GM12878 (cell line): Measurements from ENCODE around the gene RNF220. TPM values are rescaled to one million over a fixed set of nuclear protein-coding genes. Genes with fewer than 3 reads are reported as not detected.
A peak's percentile ranks its signal among the peaks of the same experiment; 100 is the strongest.

ENCODE experiments used
- ATAC-seq: fragments of 200-7000 bp; cut with Tn5 transposase; 3 replicates; pipeline ENCODE4 v1.9.1; 2020; ENCODE audit warnings: mild to moderate bottlenecking, moderate library complexity
- BruUV-seq: library from RNA; stranded (reverse); fragments of 400-500 nt; replicated peaks from 2 replicates; lab custom pipeline; 2021; lab: Mats Ljungman, UMichigan
- CTCF ChIA-PET: fragments of 300-600 bp; sonication (Branson Sonifier 250); formaldehyde crosslinking; extraction: SDS; loops from one replicate; lab custom pipeline; 2021; ENCODE audit warnings: inconsistent platforms; lab: Yijun Ruan, JAX
- POLR2A ChIA-PET: fragments of 350-600 bp; formaldehyde crosslinking; extraction: SDS; loops from one replicate; lab custom pipeline; 2021; ENCODE audit warnings: inconsistent platforms; lab: Charles Lee
- RAD21 ChIA-PET: fragments of 300-600 bp; sonication (Branson Sonifier 250); formaldehyde crosslinking; loops from one replicate; lab custom pipeline; 2023; ENCODE audit warnings: antibody characterized with exemption; ENCODE audit not compliant: unreplicated experiment; lab: Charles Lee
- SMC1A ChIA-PET: fragments of 300-600 bp; sonication (Branson Sonifier 250); formaldehyde crosslinking; loops from one replicate; lab custom pipeline; 2023; ENCODE audit not compliant: unreplicated experiment, uncharacterized antibody; lab: Charles Lee
- DNase-seq: peaks from one replicate; pipeline ENCODE4 v3.0.0-alpha.2; 2011; ENCODE audit warnings: low read depth, low spot score
- FAIRE-seq: peaks from 3 replicates; lab custom pipeline; 2011; peaks lifted over from hg19 to GRCh38; lab: Jason Lieb, UNC
- H2AFZ ChIP-seq: 2 replicates; pipeline ENCODE4 v1.6.0; 2011; ENCODE audit warnings: low read depth, low read length, control low read depth; ENCODE audit not compliant: control insufficient read depth
- H3K27ac ChIP-seq: 2 replicates; pipeline ENCODE4 v1.5.1; 2011; ENCODE audit warnings: control low read depth; ENCODE audit not compliant: control insufficient read depth, insufficient read depth
- H3K27me3 ChIP-seq, 2 experiments: replicated peaks in 1 of 2; 2 replicates each; pipeline versions ENCODE4 v1.6.0 to v1.6.1; 2011; ENCODE audit warnings: low read length in 1 of 2; ENCODE audit not compliant: control insufficient read depth in 2 of 2, insufficient read depth in 2 of 2
- H3K36me3 ChIP-seq, 2 experiments: 2 replicates each; pipeline ENCODE4 v1.5.1; 2011; ENCODE audit warnings: low read length in 1 of 2; ENCODE audit not compliant: control insufficient read depth in 2 of 2, insufficient read depth in 2 of 2
- H3K4me1 ChIP-seq: 2 replicates; pipeline ENCODE4 v1.6.1; 2011; ENCODE audit warnings: mild to moderate bottlenecking, low read length, moderate library complexity, mixed read lengths; ENCODE audit not compliant: control insufficient read depth, insufficient read depth
- H3K4me2 ChIP-seq: 2 replicates; pipeline ENCODE4 v1.6.0; 2011; ENCODE audit warnings: control low read depth; ENCODE audit not compliant: control insufficient read depth, insufficient read depth
- H3K4me3 ChIP-seq: fragments of 200-600 bp; sonication (generic); 2 replicates; pipeline ENCODE4 v1.5.1; 2016
- H3K79me2 ChIP-seq: 2 replicates; pipeline ENCODE4 v1.6.0; 2011; ENCODE audit warnings: low read length; ENCODE audit not compliant: control insufficient read depth, insufficient read depth
- H3K9ac ChIP-seq: 2 replicates; pipeline ENCODE4 v1.8.0; 2011; ENCODE audit warnings: low read length, control low read depth, mixed read lengths; ENCODE audit not compliant: control insufficient read depth, insufficient read depth
- H3K9me3 ChIP-seq: replicated peaks from 3 replicates; pipeline ENCODE4 v1.5.1; 2011; ENCODE audit warnings: mild to moderate bottlenecking, low read length; ENCODE audit not compliant: control insufficient read depth, insufficient read depth
- H4K20me1 ChIP-seq: 2 replicates; pipeline ENCODE4 v1.6.0; 2011; ENCODE audit not compliant: control insufficient read depth, insufficient read depth
- BCL3 ChIP-seq: IDR thresholded peaks from 2 replicates; pipeline ENCODE4 v1.6.1; 2011; ENCODE audit warnings: borderline replicate concordance, low read depth, mild to moderate bottlenecking, moderate library complexity, low read length; ENCODE audit not compliant: insufficient read depth, poor library complexity, severe bottlenecking
- CREM ChIP-seq: IDR thresholded peaks from 2 replicates; pipeline ENCODE4 v1.6.1; 2014; ENCODE audit warnings: antibody characterized with exemption, low read depth
- IKZF2 ChIP-seq, 2 experiments: fragments of 450-650 bp; IDR thresholded peaks; 2 replicates each; pipeline ENCODE4 v1.6.1; 2017; ENCODE audit warnings: mild to moderate bottlenecking in 2 of 2, moderate library complexity in 2 of 2
- JUNB ChIP-seq: IDR thresholded peaks from 2 replicates; pipeline ENCODE4 v1.6.1; 2016; ENCODE audit warnings: antibody characterized with exemption, mild to moderate bottlenecking
- LARP7 ChIP-seq: fragments of 450-650 bp; IDR thresholded peaks from 2 replicates; pipeline ENCODE4 v1.6.1; 2017; ENCODE audit warnings: mild to moderate bottlenecking
- MYC ChIP-seq: IDR thresholded peaks from 2 replicates; pipeline ENCODE4 v1.6.1; 2011; ENCODE audit warnings: mild to moderate bottlenecking, low read length, moderate library complexity, inconsistent platforms; ENCODE audit not compliant: insufficient read depth, insufficient replicate concordance, insufficient read length, severe bottlenecking
- NBN ChIP-seq: fragments of 450-650 bp; IDR thresholded peaks from 2 replicates; pipeline ENCODE4 v1.6.1; 2016
- NR2F1 ChIP-seq: fragments of 450-650 bp; conservative IDR thresholded peaks from 2 replicates; pipeline ENCODE4 v1.6.1; 2017; ENCODE audit warnings: mild to moderate bottlenecking
- PAX5 ChIP-seq: IDR thresholded peaks from 2 replicates; pipeline ENCODE4 v1.6.1; 2011; ENCODE audit warnings: low read depth, low read length, borderline replicate concordance
- REST ChIP-seq: IDR thresholded peaks from 2 replicates; pipeline ENCODE4 v1.6.1; 2012; ENCODE audit warnings: mild to moderate bottlenecking, low read depth, low read length
- SIX5 ChIP-seq: IDR thresholded peaks from 2 replicates; pipeline ENCODE4 v1.6.1; 2011; ENCODE audit warnings: mild to moderate bottlenecking, low read depth, low read length, moderate library complexity; ENCODE audit not compliant: severe bottlenecking
- TCF3 ChIP-seq: IDR thresholded peaks from 2 replicates; pipeline ENCODE4 v1.6.1; 2012; ENCODE audit warnings: low read depth, mild to moderate bottlenecking, low read length, borderline replicate concordance; ENCODE audit not compliant: insufficient read depth
- ZNF384 ChIP-seq: IDR thresholded peaks from 2 replicates; pipeline ENCODE4 v1.6.1; 2012; ENCODE audit warnings: low read depth, mild to moderate bottlenecking, low read length, improper control_type of control experiment, borderline replicate concordance
- ZNF622 ChIP-seq: fragments of 450-650 bp; IDR thresholded peaks from 2 replicates; pipeline ENCODE4 v1.6.1; 2017; ENCODE audit warnings: mild to moderate bottlenecking, inconsistent platforms
- ZZZ3 ChIP-seq: IDR thresholded peaks from 2 replicates; pipeline ENCODE4 v1.6.1; 2011; ENCODE audit warnings: low read depth; ENCODE audit not compliant: control insufficient read depth, insufficient read length
- WGBS: methylation state at CpG from one replicate; pipeline ENCODE4 v1.1.6; 2016; ENCODE audit warnings: low lambda C conversion rate; ENCODE audit not compliant: insufficient replicate concordance, insufficient coverage; ENCODE audit errors: missing lambda C conversion rate; 5-methylcytosine and 5-hydroxymethylcytosine counted together
- in situ Hi-C: fragments of 300-500 bp; cut with MboI; formaldehyde crosslinking; loops from 9 replicates; pipeline ENCODE4 v1.14.3; 2018; ENCODE audit warnings: mixed read lengths
- intact Hi-C: fragments of 100-400 bp; cut with micrococcal nuclease; formaldehyde crosslinking; loops from one replicate; pipeline ENCODE4 v1.14.2; 2022; ENCODE audit not compliant: unreplicated experiment
- polyA plus RNA-seq, 11 experiments: library from polyadenylated mRNA; depleted of rRNA in 4 of 11; unstranded in 6 of 11; stranded (reverse) in 5 of 11; fragments of >200 nt; fragmentation: Nextera tagmentation in 4 of 11; fragmentation: Illumina TruSeq in 1 of 11; extraction: Ambion mirVana in 4 of 11; extraction: Trizol in 1 of 11; gene quantifications; 1 replicate in 1 of 11; 2 replicates in 10 of 11; pipeline versions ENCODE4 v1.2.1 to v1.2.3, GENCODE V29; 2011 to 2016; ENCODE audit warnings: inconsistent platforms in 2 of 11, missing spikeins in 2 of 11, low read depth in 1 of 11
- total RNA-seq, 4 experiments: library from RNA; depleted of rRNA in 3 of 4; stranded (reverse); fragments of >200 nt in 3 of 4; fragmentation: Illumina TruSeq in 1 of 4; extraction: Trizol in 1 of 4; gene quantifications; 2 replicates each; pipeline versions ENCODE4 v1.2.1 to v1.2.3, GENCODE V29; 2013 to 2021

The RNF220 gene
- total and polyA plus RNA-seq, 10 of the 15 experiments (the other 5 are each of a cell fraction or from before 2014, with no cell fraction given), result 4.6 to 84.1 (median 53.7) TPM

GRCh38 chr1:44675186-44675585 lies 270.1 kb downstream of the RNF220 start (continued):
- TF ChIP-seq REST (no peak), ZNF384 (no peak), ZNF622 (no peak)

- Histone ChIP-seq H3K79me2 (peaks cover 8% of the 10 kb centered on the region), H3K9ac (no peak overlapping the region; the same call in 1 of the 2 replicates), H2AFZ (peak overlapping the region; percentile 47), H3K27ac (peak overlapping the region; percentile 87), H3K27me3 (no peaks in the 10 kb centered on the region), H3K4me3 (peak overlapping the region; percentile 22; the same call in 1 of the 2 replicates), H3K9me3 (no peaks in the 10 kb centered on the region), H3K4me1 (peaks cover 55% of the 10 kb centered on the region), H3K36me3 (no peaks in the 10 kb centered on the region), H3K4me2 (peak overlapping the region; percentile 94), H4K20me1 (no peaks in the 10 kb centered on the region)
- WGBS, result 4% methylated on average over 5 of the region's 5 CpGs
- ATAC-seq (no peak), DNase-seq (no peak), FAIRE-seq (peak; percentile 52)
- in situ Hi-C loops, result no loop called here
- ChIA-PET POLR2A (interaction anchor here (5.3 kb wide), 1 partner anchor 8 kb away, joined by 29 read pairs; no protein-coding TSS in a partner anchor), RAD21 (no interaction called here), SMC1A (interaction anchor here (0.6 to 6.7 kb wide), 5 partner anchors 7 to 44 kb away, joined by 3 to 76 read pairs (median 5); no protein-coding TSS in a partner anchor), CTCF (interaction anchor here (0.7 to 3.6 kb wide), 10 partner anchors 12 to 105 kb away, joined by 3 to 18 read pairs (median 6); no protein-coding TSS in a partner anchor)
- intact Hi-C loops, result no loop called here
- no TSS peak for BruUV-seq
- TF ChIP-seq NR2F1 (peak; percentile 96), BCL3 (no peak), SIX5 (no peak), PAX5 (no peak), IKZF2 (IDR thresholded peaks at IDR 0.05) (peak; percentile 91 to 92), TCF3 (no peak), MYC (no peak), JUNB (peak; percentile 31; the same call in 1 of the 2 replicates), ZZZ3 (no peak), LARP7 (no peak), CREM (0 out of 2 replicates have a peak, but pooled peaks have one; percentile 23), NBN (0 out of 2 replicates have a peak, but pooled peaks have one; percentile 32)
These were observed 271.6 kb downstream of the RNF220 start for GRCh38 chr1:44676484-44677200.
